ENCODE data around the gene CLEC7A. TPM values are rescaled to one million over a fixed set of nuclear protein-coding genes. Genes with fewer than 3 reads are reported as not detected.
A peak's percentile ranks its signal among the peaks of the same experiment; 100 is the strongest.

CLEC7A gene
- total and polyA plus RNA-seq, 9 donors = 1.9 to 12.7 (median 3.6) TPM

DNA sequence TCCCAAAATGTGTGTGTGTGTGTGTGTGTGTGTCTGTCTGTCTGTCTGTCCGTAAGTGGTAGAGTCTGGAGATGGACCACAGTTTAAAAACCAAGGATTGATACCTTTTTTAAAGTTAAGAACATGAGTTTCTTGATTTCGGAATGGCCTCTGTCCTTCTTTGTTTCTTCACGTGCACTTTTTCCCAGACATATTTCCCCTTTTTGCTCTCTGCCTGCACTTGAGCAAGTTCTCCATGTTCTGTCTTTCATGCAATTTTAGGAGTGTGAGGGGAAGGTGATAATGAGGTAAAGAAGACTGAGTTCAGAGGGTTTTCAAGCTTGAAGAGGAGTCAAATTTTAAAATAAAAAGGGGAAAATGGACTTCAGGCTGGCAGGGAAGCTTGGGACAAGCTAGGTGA is 29.3 kb upstream of the CLEC7A start:
- intact Hi-C loops (cut with DNase I) = no loop called here
- DNase-seq = no peak
- H3K36me3 ChIP-seq = no peaks in the 10 kb centered on the region
- 57 to 84% (median 66%) methylated on average over 3 of the region's 3 CpGs for WGBS, 3 donors
- no peak overlapping the region for H3K4me3 ChIP-seq
- no peaks in the 10 kb centered on the region for H3K4me1 ChIP-seq (ENCODE audit: insufficient read depth)
- no peak overlapping the region for H3K27ac ChIP-seq
- no peak for TF ChIP-seq POLR2A (IDR thresholded peaks at IDR 0.05)
- no peak for TF ChIP-seq EP300 (IDR thresholded peaks at IDR 0.05)
- TF ChIP-seq, protein P1, sequence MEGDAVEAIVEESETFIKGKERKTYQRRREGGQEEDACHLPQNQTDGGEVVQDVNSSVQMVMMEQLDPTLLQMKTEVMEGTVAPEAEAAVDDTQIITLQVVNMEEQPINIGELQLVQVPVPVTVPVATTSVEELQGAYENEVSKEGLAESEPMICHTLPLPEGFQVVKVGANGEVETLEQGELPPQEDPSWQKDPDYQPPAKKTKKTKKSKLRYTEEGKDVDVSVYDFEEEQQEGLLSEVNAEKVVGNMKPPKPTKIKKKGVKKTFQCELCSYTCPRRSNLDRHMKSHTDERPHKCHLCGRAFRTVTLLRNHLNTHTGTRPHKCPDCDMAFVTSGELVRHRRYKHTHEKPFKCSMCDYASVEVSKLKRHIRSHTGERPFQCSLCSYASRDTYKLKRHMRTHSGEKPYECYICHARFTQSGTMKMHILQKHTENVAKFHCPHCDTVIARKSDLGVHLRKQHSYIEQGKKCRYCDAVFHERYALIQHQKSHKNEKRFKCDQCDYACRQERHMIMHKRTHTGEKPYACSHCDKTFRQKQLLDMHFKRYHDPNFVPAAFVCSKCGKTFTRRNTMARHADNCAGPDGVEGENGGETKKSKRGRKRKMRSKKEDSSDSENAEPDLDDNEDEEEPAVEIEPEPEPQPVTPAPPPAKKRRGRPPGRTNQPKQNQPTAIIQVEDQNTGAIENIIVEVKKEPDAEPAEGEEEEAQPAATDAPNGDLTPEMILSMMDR (IDR thresholded peaks at IDR 0.05) = no peak
- no peaks in the 10 kb centered on the region for H3K27me3 ChIP-seq
- H3K9me3 ChIP-seq = no peaks in the 10 kb centered on the region

DNA sequence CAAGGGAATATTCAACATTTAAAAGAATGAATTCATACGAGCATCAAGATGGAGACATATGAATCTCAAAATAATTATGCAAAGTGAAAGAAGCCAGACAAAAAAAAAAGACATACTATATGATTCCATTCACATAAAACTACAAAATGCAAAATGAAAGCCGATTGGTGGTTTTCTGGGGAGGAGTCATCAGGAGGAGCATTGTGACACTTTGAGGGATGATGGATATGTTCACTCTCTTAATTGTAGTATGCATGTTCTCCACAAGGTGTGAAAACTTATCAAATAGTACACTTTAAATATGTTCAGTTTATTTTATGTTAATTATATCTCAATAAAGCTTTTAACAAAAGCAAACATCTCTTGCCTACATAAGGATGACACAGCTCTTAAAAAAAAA is 28.4 kb upstream of the CLEC7A start:
- intact Hi-C loops (cut with DNase I) = no loop called here
- H3K27me3 ChIP-seq = no peaks in the 10 kb centered on the region
- H3K27ac ChIP-seq = no peak overlapping the region
- no peak for DNase-seq
- no peaks in the 10 kb centered on the region for H3K9me3 ChIP-seq
- no peak for TF ChIP-seq EP300 (IDR thresholded peaks at IDR 0.05)
- TF ChIP-seq POLR2A (IDR thresholded peaks at IDR 0.05) = no peak
- no peak overlapping the region for H3K4me3 ChIP-seq
- WGBS, 3 donors = 83 to 88% (median 85%) methylated on average over 2 of the region's 2 CpGs
- H3K36me3 ChIP-seq = no peaks in the 10 kb centered on the region
- no peaks in the 10 kb centered on the region for H3K4me1 ChIP-seq (ENCODE audit: insufficient read depth)

- DNase-seq = no peak
- TF ChIP-seq POLR2A (IDR thresholded peaks at IDR 0.05) = no peak
- TF ChIP-seq, protein P1 (IDR thresholded peaks at IDR 0.05) = no peak
- no peak for TF ChIP-seq EP300 (IDR thresholded peaks at IDR 0.05)
- WGBS, 3 donors = 76 to 81% (median 77%) methylated on average over 3 of the region's 3 CpGs
Measured at GRCh38 chr12:10155966-10156365, 26.0 kb upstream of the CLEC7A start.

DNA sequence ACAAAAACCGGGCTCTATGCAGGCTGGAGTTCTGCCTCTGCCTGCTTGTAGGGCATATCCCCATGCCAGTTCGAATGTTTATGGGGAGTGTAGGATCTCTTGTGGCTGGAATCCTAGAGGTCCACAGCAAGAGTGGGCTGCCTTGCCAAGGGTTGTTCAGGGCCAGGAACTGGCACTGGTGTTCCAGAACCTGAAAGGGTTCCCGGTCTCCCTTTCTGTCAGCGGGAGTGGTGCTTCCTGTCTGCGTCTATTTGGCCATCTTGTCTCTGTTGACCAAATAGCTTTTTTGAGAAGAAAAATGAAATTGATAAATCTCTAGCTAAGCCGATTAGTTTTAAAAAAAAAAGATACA is 24.1 kb upstream of the CLEC7A start:
- H3K9me3 ChIP-seq = no peaks in the 10 kb centered on the region
- DNase-seq = no peak
- H3K27me3 ChIP-seq = no peaks in the 10 kb centered on the region
- TF ChIP-seq, protein P1 (IDR thresholded peaks at IDR 0.05) = no peak
- no peak for TF ChIP-seq EP300 (IDR thresholded peaks at IDR 0.05)
- no peak for TF ChIP-seq POLR2A (IDR thresholded peaks at IDR 0.05)
- intact Hi-C loops (cut with DNase I) = no loop called here
- H3K27ac ChIP-seq = no peak overlapping the region
- WGBS, 3 donors = 69% methylated on average over 6 of the region's 6 CpGs
- no peaks in the 10 kb centered on the region for H3K4me1 ChIP-seq (ENCODE audit: insufficient read depth)
- H3K36me3 ChIP-seq = no peaks in the 10 kb centered on the region
- H3K4me3 ChIP-seq = peak overlapping the region; percentile 46

More at GRCh38 chr12:10155966-10156365, 26.0 kb upstream of the CLEC7A start:
- Histone ChIP-seq H3K36me3 (no peaks in the 10 kb centered on the region), H3K27ac (no peak overlapping the region), H3K27me3 (no peaks in the 10 kb centered on the region), H3K4me3 (no peak overlapping the region), H3K4me1 (ENCODE audit: insufficient read depth) (no peaks in the 10 kb centered on the region), H3K9me3 (no peaks in the 10 kb centered on the region)
- intact Hi-C loops (cut with DNase I) = no loop called here

DNA sequence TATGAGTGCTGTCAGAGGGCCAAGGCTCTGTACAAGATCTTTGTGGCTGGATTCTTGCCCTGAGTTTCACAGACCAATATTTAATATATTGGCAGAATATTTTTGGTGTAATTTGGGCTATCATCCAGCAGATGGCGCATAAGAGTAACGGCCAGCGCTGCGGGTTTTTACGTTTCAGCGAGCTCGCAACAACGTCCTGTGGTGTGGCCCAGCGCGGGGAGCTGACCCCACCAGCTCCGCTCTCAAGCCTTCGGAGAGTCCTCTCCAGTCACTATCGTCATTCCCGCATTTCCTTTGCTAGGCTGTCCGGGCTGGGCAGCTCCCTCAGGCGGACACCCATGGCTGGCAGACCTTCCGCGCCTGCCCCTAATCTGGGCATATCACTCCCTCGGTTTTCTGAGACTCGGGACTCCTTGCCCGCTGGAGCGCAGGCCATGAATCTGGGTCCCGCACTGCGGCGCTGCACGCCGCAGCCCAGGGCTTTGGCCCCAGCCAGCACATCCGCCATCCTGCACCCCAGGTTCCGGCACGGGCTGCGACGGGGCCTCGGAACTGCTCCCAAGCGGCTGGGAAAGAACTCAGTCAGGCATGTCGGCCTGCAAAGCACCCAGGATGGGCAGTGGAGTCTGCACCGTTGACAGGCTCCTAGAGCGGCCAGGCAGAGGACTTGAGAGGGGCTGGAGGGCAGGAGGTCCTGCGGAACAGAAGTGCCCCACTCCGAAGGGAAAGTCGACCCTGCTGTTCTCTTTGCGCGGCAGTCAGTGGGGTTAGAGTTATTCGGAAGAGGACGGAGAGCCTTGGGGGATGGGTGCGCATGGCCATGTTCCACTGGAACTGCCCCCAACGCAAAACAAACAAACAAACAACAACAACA is 23.5 kb upstream of the CLEC7A start:
- Histone ChIP-seq H3K4me3 (peak overlapping the region; percentile 46), H3K9me3 (no peaks in the 10 kb centered on the region), H3K27me3 (no peaks in the 10 kb centered on the region), H3K27ac (peak overlapping the region; percentile 26 to 62), H3K4me1 (ENCODE audit: insufficient read depth) (no peaks in the 10 kb centered on the region), H3K36me3 (no peaks in the 10 kb centered on the region)
- peak; percentile 62 to 77 (median 70) for DNase-seq
- TF ChIP-seq, protein P1 (IDR thresholded peaks at IDR 0.05) = peak; percentile 71 to 82 (median 75)
- TF ChIP-seq POLR2A (IDR thresholded peaks at IDR 0.05) = no peak
- TF ChIP-seq EP300 (IDR thresholded peaks at IDR 0.05) = no peak
- 4 to 5% (median 5%) methylated on average over 46 of the region's 46 CpGs for WGBS, 3 donors
- intact Hi-C loops (cut with DNase I) = no loop called here

Measured in ovary (tissue), 9 donors.